WERI-Rb-1 (cell line): ENCODE measurements around the gene FZD1.

ENCODE experiments used
- DNase-seq: peaks from one replicate; pipeline ENCODE4 v3.0.0-alpha.2; 2020
- H3K27ac ChIP-seq: fragments of 250-450 bp; sonication (Bioruptor Pico); 2 replicates; pipeline ENCODE4 v1.5.1; 2020; ENCODE audit warnings: mild to moderate bottlenecking, moderate library complexity
- H3K27me3 ChIP-seq: fragments of 250-450 bp; sonication (Bioruptor Pico); 2 replicates; pipeline ENCODE4 v1.5.1; 2021; ENCODE audit warnings: mild to moderate bottlenecking, low read depth, moderate library complexity; ENCODE audit not compliant: insufficient read depth, severe bottlenecking
- H3K36me3 ChIP-seq: fragments of 250-450 bp; sonication (Bioruptor Pico); 2 replicates; pipeline ENCODE4 v1.5.1; 2020; ENCODE audit warnings: mild to moderate bottlenecking, moderate library complexity
- H3K4me3 ChIP-seq: 2 replicates; pipeline ENCODE4 v1.5.1; 2011; ENCODE audit warnings: low read depth, mild to moderate bottlenecking, control low read depth, low read length
- H3K9me3 ChIP-seq: fragments of 250-450 bp; sonication (Bioruptor Pico); 2 replicates; pipeline ENCODE4 v1.5.1; 2021; ENCODE audit warnings: mild to moderate bottlenecking, moderate library complexity; ENCODE audit not compliant: severe bottlenecking
- TF ChIP-seq, protein P1 (sequence below): IDR thresholded peaks from 2 replicates; pipeline ENCODE4 v1.5.1; 2011; ENCODE audit warnings: low read depth, mild to moderate bottlenecking, control low read depth, inconsistent platforms, low read length

The FZD1 gene

DNA sequence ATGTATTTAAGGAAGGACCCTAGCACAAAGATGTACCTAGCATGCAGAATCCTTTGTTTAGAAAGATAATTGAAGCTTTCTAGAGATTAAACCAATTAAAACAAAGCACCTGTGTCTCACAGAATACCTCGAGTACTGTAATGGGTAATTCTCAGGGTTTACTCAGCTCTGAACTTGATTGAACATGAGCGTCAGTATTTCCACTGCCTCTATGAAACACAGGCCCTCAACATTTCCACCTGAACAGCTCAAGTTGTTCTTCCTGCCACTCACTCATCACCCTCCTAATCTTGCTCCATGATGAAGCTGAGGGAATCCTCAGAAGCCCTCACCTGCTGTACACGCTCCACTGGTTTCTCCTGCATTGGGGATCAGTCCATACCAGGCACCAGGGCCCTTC lies 33.7 kb upstream of the FZD1 start:
- TF ChIP-seq, protein P1, sequence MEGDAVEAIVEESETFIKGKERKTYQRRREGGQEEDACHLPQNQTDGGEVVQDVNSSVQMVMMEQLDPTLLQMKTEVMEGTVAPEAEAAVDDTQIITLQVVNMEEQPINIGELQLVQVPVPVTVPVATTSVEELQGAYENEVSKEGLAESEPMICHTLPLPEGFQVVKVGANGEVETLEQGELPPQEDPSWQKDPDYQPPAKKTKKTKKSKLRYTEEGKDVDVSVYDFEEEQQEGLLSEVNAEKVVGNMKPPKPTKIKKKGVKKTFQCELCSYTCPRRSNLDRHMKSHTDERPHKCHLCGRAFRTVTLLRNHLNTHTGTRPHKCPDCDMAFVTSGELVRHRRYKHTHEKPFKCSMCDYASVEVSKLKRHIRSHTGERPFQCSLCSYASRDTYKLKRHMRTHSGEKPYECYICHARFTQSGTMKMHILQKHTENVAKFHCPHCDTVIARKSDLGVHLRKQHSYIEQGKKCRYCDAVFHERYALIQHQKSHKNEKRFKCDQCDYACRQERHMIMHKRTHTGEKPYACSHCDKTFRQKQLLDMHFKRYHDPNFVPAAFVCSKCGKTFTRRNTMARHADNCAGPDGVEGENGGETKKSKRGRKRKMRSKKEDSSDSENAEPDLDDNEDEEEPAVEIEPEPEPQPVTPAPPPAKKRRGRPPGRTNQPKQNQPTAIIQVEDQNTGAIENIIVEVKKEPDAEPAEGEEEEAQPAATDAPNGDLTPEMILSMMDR = no peak
- H3K27ac ChIP-seq = no peak overlapping the region
- no peak for DNase-seq

DNA sequence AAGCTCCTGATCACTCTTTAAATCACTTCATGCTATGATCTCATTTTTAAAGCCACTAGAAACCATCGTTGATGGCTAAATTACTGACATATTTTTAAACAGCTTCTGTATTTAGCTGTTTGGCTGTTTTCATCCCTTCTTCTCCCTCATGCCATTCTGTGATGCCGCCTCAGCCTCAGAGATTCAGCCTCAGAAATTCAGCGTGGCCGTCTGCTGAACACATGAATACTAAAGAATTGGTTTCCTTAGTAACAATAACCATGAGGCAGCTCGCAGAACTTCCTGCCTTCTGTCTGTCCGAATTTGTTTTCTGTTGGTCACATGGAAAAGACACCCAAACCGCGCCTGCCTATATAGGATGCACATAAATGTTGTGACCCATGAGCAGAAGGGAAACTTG lies 31.0 kb upstream of the FZD1 start:
- DNase-seq = no peak
- H3K9me3 ChIP-seq = no peaks in the 10 kb centered on the region
- TF ChIP-seq, protein P1 = no peak
- no peaks in the 10 kb centered on the region for H3K36me3 ChIP-seq
- H3K27me3 ChIP-seq = no peaks in the 10 kb centered on the region
- H3K27ac ChIP-seq = no peak overlapping the region
- no peak overlapping the region for H3K4me3 ChIP-seq

More for the DNA sequence above, 33.7 kb upstream of the FZD1 start:
- Histone ChIP-seq H3K27me3 (no peaks in the 10 kb centered on the region), H3K36me3 (no peaks in the 10 kb centered on the region), H3K4me3 (no peak overlapping the region), H3K9me3 (no peaks in the 10 kb centered on the region)

DNA sequence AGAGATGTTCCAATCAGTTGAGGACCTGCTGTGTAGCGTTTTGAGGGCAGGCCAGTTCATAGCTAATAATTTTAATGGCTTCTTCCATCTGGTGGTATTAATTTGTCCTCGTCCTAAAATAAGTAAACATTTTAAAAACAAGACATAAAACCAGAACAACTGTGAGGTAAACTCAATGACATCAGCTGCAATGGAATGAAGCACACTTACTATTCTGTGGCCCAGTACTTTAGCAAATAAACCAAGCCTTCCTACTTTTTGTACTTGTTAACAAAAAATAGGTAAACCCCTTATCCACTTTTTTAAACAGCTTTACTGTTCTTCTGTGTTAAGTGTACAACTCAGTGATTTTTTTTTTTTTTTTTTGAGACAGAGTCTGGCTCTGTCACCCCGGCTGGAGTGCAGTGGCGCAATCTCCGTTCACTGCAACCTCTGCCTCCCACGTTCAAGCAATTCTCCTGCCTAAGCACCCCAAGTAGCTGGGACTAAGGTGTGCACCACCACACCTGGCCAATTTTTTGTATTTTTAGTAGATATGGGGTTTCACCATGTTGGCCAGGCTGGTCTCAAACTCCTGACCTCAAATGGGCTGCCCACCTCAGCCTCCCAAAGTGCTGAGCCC lies 28.9 kb upstream of the FZD1 start:
- Histone ChIP-seq H3K9me3 (no peaks in the 10 kb centered on the region), H3K36me3 (no peaks in the 10 kb centered on the region), H3K27me3 (no peaks in the 10 kb centered on the region), H3K27ac (no peak overlapping the region), H3K4me3 (no peak overlapping the region)
- TF ChIP-seq, protein P1 = no peak
- DNase-seq = no peak

DNA sequence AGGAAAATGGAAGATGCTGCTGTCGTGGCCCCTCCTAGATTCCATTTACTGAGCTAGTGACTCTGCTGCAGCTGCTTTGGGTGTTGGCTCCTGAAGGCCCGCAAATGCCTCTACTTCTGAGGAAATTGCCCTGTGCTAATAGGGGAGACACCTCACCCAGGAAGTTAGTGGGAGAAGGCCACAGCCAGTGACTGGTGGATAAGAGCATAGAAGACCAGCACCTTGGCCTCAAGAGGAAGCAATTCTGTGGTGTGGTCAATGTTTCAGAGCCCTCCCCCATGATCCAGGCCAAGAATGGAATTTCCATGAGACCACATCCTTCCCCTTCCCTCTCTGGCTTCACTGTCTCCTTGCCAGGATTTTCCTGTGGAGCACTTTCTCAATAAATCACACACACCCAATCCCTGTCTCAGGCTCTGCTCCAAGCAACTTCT lies 25.0 kb upstream of the FZD1 start:
- H3K36me3 ChIP-seq = no peaks in the 10 kb centered on the region
- no peaks in the 10 kb centered on the region for H3K9me3 ChIP-seq
- no peaks in the 10 kb centered on the region for H3K27me3 ChIP-seq
- H3K27ac ChIP-seq = no peak overlapping the region
- TF ChIP-seq, protein P1 = no peak
- DNase-seq = no peak
- no peak overlapping the region for H3K4me3 ChIP-seq

DNA sequence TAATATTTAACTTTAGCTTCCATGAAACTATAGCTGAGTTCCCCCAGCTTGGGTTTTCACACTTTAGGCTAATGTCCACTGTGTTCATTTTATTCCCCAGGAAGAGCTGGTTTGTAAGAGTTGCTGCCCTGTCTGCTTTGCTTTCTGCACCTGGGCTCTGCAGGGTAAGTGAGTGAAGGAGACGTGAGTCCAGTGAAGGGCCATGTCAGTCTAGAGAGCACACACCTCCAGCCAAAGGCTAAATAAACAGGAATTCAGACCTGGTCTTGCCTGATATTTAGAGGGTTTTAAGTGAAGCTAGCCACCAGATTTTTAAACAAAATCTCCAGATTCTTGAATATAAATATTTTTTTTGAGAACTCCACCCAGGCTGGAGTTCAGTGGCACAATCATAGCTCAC lies 24.5 kb upstream of the FZD1 start:
- TF ChIP-seq, protein P1 = no peak

DNA sequence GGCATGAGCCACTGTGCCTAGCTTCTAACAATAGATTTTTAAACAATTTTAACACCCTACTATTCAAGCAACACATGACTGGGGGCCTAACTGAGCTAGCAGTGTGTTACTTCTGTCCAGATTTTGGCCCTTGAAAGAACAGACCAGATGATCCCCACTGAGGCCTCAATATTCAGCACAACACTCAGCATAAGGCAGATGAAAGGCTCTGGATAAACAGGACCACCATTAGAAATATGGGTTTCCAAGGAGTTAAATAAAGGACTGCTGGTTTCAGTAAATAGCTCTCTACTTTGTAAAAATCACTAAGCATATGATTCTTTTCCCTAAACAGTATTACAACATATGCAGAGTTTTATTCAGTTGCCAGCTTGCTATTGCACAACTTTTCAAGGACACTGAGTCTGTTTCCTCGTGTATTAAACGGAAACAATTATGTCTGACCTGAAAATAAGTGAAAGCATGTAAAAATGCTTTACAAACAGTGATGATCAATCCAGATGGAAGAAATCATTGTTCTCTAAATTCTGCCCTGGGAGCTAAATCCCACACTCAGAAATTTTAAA lies 23.8 kb upstream of the FZD1 start:
- H3K4me3 ChIP-seq = no peak overlapping the region
- DNase-seq = no peak
- no peak overlapping the region for H3K27ac ChIP-seq
- H3K9me3 ChIP-seq = no peaks in the 10 kb centered on the region
- TF ChIP-seq, protein P1 = no peak
- H3K27me3 ChIP-seq = no peaks in the 10 kb centered on the region
- no peaks in the 10 kb centered on the region for H3K36me3 ChIP-seq

More for the DNA sequence above, 24.5 kb upstream of the FZD1 start:
- Histone ChIP-seq H3K27ac (no peak overlapping the region), H3K27me3 (no peaks in the 10 kb centered on the region), H3K4me3 (no peak overlapping the region), H3K36me3 (no peaks in the 10 kb centered on the region), H3K9me3 (no peaks in the 10 kb centered on the region)
- no peak for DNase-seq
